HG03097 (cell line): ENCODE results near the gene BCAT1.

Source experiments
- ATAC-seq: cut with Tn5 transposase; IDR thresholded peaks from one replicate; pipeline ENCODE4 v1.9.1; 2021; ENCODE audit not compliant: unreplicated experiment, low FRiP score

Gene BCAT1

DNA sequence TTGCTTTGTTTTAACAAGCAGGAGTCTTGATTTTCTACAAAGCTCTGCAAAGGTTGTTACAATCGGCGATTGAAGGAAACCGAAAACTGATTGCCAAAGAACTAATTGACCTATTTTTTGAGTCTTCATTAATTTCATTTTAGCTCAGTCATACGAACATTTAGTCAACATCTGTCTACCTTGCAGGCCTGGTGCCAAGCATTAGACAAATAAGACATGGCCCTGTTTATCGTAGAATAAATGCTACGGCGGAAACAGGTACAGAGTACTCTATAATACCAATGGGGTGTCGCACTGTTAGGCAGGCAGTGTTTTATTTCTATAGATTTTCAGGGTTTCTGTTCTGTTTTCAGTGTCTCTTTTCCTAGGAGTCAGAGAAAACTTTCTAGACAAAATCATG lies 171.5 kb downstream of the BCAT1 start:
- no peak for ATAC-seq

- ATAC-seq: no peak
Observed at GRCh38 chr12:24776861-24777260, 172.0 kb downstream of the BCAT1 start.

DNA sequence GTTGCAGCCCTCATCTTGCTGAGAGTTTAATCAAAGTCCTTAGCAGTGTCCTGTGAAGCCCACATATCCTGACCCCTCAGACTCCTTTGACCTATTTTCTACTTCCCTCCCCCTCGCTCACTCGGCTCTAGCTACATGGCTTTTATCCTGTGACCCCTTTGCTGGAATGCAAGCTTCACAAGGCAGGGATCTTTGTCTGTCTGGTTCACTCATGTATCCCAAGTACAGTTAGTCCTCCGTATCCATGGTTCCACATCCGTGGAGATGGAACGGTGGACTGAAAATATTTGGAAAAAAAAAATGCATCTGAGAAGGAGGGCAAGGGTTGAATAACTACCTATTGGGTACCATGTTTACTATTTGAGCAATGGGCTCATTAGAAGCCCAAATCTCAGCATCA lies 173.8 kb downstream of the BCAT1 start:
- ATAC-seq: no peak

- no peak for ATAC-seq
Observed at GRCh38 chr12:24773996-24774395, 174.9 kb downstream of the BCAT1 start.

DNA sequence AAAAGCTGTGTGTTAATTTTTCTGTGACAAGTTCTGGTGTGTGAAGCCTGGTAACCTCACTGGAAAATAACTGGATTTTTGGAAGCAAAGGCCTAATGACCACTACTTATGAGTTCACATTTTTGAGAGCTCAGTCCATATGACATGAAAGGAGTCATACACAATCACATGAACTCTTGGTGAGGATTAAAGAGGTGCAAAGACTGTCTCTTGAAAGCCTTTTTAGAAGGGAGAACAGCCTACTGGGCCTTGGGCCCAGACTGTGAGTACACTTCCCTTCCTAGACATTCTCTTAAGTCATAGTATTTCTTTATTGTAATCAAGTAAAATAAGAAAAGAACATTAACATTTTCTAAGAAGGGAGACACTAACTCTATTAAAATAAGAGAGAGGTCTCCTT lies 176.1 kb downstream of the BCAT1 start:
- ATAC-seq: no peak

DNA sequence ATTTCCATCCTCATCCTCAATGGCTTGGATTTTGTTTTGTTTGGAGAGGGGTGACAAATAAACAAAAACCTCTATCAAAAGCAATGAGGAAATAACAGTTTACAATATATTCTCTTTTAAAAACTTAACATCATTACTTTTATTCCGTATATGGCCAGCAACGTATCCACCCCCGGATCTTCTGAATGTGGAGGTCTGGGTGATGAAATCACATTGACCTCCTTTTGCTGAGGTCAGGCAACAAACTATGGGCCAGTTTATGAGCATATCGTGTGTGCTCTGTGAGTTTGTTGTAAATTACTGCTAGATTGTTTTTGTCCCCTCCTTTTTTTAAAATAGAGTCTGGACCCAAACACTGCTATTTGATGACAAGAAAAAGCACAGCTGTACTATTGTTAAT lies 178.1 kb downstream of the BCAT1 start:
- no peak for ATAC-seq

GRCh38 chr12:24770334-24770733 lies 178.6 kb downstream of the BCAT1 start:
- no peak for ATAC-seq

GRCh38 chr12:24769682-24770081 lies 179.2 kb downstream of the BCAT1 start:
- no peak for ATAC-seq

- ATAC-seq: no peak
Observed at GRCh38 chr12:24768415-24768814, 180.5 kb downstream of the BCAT1 start.

DNA sequence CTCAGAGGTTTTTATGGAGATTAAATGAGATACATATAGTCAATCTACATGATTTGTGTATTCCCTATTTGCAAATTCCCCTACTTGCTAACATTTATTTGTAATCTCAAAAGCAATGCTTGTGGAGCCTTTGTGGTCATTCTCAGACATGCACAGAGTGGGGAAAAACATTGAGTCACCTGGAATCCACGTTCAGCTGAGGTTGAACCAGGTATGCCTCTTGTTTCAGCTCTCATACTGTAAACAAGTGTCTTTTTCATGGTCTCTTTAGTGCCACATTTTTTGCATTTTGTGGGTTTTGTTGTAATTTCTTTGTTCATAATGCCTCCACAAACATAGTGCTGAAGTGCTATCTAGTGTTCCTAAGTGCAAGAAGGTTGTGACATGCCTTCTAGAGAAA lies 181.9 kb downstream of the BCAT1 start:
- ATAC-seq: no peak

- ATAC-seq: no peak
Observed at GRCh38 chr12:24764712-24765111, 184.2 kb downstream of the BCAT1 start.

DNA sequence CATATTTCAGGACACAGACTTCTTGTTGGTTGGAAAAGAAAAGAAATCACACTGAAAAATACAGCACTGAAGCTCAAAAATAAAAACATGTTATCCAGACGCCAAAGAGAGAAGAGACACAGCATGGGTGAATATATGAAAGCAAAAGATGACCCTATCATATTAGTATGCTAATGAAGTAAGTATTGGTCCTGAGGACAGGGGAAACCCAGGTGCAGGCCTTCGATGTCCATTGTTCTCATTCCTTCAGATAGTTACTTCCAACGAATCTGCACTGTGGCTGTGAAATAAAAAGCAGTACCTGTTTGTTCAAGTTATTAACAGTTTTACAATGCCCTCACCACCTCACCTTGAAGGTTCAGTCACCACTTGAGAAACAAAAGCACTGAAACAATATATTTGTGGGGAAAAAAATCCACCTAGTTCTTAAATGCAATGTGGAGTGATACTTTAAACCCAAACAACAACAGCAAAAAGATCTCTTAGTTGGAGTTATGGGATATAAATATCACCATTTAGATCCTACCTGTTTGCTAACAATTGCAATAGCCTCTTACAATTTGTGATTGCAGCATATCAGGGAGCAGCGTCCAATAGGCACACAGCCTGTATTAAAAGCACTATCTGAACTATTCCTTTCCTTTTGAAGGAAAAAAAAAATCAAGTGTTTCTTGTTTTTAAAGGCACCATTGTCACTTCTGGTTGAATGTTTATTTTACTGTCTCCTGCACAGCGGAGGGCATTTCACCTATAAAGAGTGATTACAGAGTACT lies 188.1 kb downstream of the BCAT1 start:
- ATAC-seq: no peak

- ATAC-seq: no peak
Observed at GRCh38 chr12:24760162-24760561, 188.7 kb downstream of the BCAT1 start.
